ENCODE measurements around the gene SSX4. TPM values are rescaled to one million over a fixed set of nuclear protein-coding genes. Genes with fewer than 3 reads are reported as not detected.
"Not testable (repeated sequence)": the region's sequence is repeated elsewhere in the genome, so short reads cannot be mapped to it uniquely, and the experiment has no call there.

SSX4 gene
- total RNA-seq, 1 donor from 2014 or later: not detected

DNA sequence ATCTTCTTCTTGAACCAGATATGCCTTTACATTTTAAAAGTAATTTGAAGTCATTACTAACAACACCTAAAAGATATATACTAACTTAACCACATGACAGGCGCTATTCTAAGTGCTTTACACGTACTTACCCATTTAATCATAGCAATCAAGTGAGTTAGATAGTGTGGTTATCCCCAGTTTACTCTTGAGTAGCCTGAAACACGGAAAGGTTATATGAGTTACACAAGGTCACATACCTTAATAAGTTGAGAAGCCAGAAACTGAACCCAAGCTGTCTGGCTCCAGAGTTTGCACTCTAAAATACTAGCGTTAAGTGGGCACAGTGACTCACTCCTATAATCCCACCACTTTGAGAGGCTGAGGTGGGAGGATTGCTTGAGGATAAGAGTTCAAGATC is 46.8 kb downstream of the SSX4 start:
- H3K27me3 ChIP-seq; H3K4me1 ChIP-seq; DNase-seq (ENCODE audit: low spot score in 2 of 2); intact Hi-C loops (cut with DNase I); H3K27ac ChIP-seq; H3K36me3 ChIP-seq; H3K4me3 ChIP-seq; H3K9me3 ChIP-seq: not testable (repeated sequence)

DNA sequence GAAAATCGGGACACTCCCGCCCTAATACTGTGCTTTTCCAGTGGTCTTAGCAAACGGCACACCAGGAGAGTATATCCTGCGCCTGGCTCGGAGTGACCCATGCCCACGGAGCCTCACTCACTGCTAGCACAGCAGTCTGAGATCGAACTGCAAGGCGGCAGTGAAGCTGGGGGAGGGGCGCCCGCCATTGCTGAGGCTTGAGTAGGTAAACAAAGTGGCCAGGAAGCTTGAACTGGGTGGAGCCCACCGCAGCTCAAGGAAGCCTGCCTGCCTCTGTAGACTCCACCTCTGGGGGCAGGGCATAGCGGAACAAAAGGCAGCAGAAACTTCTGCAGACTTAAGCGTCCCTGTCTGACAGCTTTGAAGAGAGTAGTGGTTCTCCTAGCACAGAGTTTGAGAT is 50.4 kb downstream of the SSX4 start:
- H3K4me3 ChIP-seq; H3K27me3 ChIP-seq; DNase-seq (ENCODE audit: low spot score in 2 of 2); H3K4me1 ChIP-seq; intact Hi-C loops (cut with DNase I); H3K36me3 ChIP-seq; H3K9me3 ChIP-seq; H3K27ac ChIP-seq: not testable (repeated sequence)

Other genes with a start within 250 kb of the SSX4 start
- gene SSX5, start 186.7 kb upstream of the SSX4 start, total RNA-seq: not detected
- not detected for gene SSX1, start 128.1 kb upstream of the SSX4 start, total RNA-seq
- gene SSX3, start 26.8 kb upstream of the SSX4 start, total RNA-seq: not detected
- not detected for gene SSX4B, start 28.4 kb downstream of the SSX4 start, total RNA-seq
- 39.6 TPM for gene SLC38A5, start 86.7 kb downstream of the SSX4 start, total RNA-seq
- gene FTSJ1, start 92.7 kb downstream of the SSX4 start, total RNA-seq: 159 TPM
- gene PORCN, start 125.5 kb downstream of the SSX4 start, total RNA-seq: 6.2 TPM
- 76.2 TPM for gene EBP, start 138.3 kb downstream of the SSX4 start, total RNA-seq
- 8.2 TPM for gene TBC1D25, start 156.2 kb downstream of the SSX4 start, total RNA-seq
- 119 TPM for gene RBM3, start 190.9 kb downstream of the SSX4 start, total RNA-seq
- 87.1 TPM for gene WDR13, start 214.0 kb downstream of the SSX4 start, total RNA-seq